AG08395 (cell line): ENCODE results near the gene DNAH11.
"Not testable (repeated sequence)": the region's sequence is repeated elsewhere in the genome, so short reads cannot be mapped to it uniquely, and the experiment has no call there.

Experiments used
- DNase-seq: peaks from one replicate; pipeline ENCODE4 v3.0.0; 2012; ENCODE audit warnings: mixed read lengths, low spot score

The DNAH11 gene

GRCh38 chr7:21771906-21772610 lies 229.2 kb downstream of the DNAH11 start:
- DNase-seq, result no peak

- no peak for DNase-seq
Measured at GRCh38 chr7:21773326-21773725, 230.5 kb downstream of the DNAH11 start.

GRCh38 chr7:21777921-21778320 lies 235.1 kb downstream of the DNAH11 start:
- no peak for DNase-seq

GRCh38 chr7:21778953-21779352 lies 236.1 kb downstream of the DNAH11 start:
- DNase-seq, result no peak

GRCh38 chr7:21782996-21783395 lies 240.2 kb downstream of the DNAH11 start:
- no peak for DNase-seq

- no peak for DNase-seq
Measured at GRCh38 chr7:21784989-21785388, 242.2 kb downstream of the DNAH11 start.

GRCh38 chr7:21805791-21806190 lies 263.0 kb downstream of the DNAH11 start:
- DNase-seq, result no peak

GRCh38 chr7:21806388-21806787 lies 263.5 kb downstream of the DNAH11 start:
- DNase-seq, result no peak

GRCh38 chr7:21819048-21819447 lies 276.2 kb downstream of the DNAH11 start:
- no peak for DNase-seq

GRCh38 chr7:21828841-21829240 lies 286.0 kb downstream of the DNAH11 start:
- DNase-seq, result no peak

- no peak for DNase-seq
Measured at GRCh38 chr7:21829731-21830130, 286.9 kb downstream of the DNAH11 start.

- no peak for DNase-seq
Measured at GRCh38 chr7:21844742-21845141, 301.9 kb downstream of the DNAH11 start.

- DNase-seq, result peak; percentile 4
Measured at GRCh38 chr7:21850531-21851285, 307.9 kb downstream of the DNAH11 start.

GRCh38 chr7:21851559-21851967 lies 308.7 kb downstream of the DNAH11 start:
- no peak for DNase-seq

GRCh38 chr7:21865631-21866204 lies 322.9 kb downstream of the DNAH11 start:
- DNase-seq, result not testable (repeated sequence)

- DNase-seq, result no peak
Measured at GRCh38 chr7:21866731-21867130, 323.9 kb downstream of the DNAH11 start.

- DNase-seq, result no peak
Measured at GRCh38 chr7:21867226-21867625, 324.4 kb downstream of the DNAH11 start.

GRCh38 chr7:21867816-21868575 lies 325.2 kb downstream of the DNAH11 start:
- no peak for DNase-seq

- DNase-seq, result no peak
Measured at GRCh38 chr7:21868576-21868850, 325.7 kb downstream of the DNAH11 start.

- DNase-seq, result peak; percentile 6
Measured at GRCh38 chr7:21869785-21870402, 327.1 kb downstream of the DNAH11 start.

GRCh38 chr7:21883069-21883468 lies 340.2 kb downstream of the DNAH11 start:
- DNase-seq, result no peak

GRCh38 chr7:21883501-21883900 lies 340.7 kb downstream of the DNAH11 start:
- DNase-seq, result not testable (repeated sequence)
